ENCODE measurements around the gene CHRM4.
A peak's percentile ranks its signal among the peaks of the same experiment; 100 is the strongest.
"Not testable (repeated sequence)": the region's sequence is repeated elsewhere in the genome, so short reads cannot be mapped to it uniquely, and the experiment has no call there.

CHRM4 gene

DNA sequence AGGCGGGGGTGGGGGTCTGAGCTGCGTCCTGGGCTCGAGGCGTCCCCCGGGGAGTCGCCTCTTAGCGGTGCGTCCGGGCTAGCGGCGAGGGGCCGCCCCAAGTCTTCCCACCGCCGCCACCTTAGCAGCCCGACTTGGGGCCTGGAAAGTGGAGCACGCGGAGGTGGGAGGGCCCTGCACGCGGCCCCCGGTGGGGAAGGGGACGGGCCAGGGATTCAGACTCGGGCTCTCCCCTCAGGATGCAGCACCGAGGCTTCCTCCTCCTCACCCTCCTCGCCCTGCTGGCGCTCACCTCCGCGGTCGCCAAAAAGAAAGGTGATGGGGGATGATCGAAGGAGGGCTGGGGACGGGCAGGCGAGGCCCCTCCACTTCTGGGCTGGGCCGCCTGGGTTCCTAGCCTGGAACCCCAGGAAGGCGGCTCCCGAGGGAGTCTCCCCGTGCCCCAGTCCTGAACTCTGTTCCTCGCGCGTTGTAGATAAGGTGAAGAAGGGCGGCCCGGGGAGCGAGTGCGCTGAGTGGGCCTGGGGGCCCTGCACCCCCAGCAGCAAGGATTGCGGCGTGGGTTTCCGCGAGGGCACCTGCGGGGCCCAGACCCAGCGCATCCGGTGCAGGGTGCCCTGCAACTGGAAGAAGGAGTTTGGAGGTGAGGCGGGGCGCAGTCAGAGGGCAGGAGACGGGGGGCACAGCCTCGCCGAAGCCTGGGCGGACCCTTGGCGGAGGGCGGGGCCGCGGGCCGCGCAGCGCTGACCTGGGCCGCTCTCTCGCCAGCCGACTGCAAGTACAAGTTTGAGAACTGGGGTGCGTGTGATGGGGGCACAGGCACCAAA lies 9.5 kb downstream of the CHRM4 start:
- no peak for DNase-seq

DNA sequence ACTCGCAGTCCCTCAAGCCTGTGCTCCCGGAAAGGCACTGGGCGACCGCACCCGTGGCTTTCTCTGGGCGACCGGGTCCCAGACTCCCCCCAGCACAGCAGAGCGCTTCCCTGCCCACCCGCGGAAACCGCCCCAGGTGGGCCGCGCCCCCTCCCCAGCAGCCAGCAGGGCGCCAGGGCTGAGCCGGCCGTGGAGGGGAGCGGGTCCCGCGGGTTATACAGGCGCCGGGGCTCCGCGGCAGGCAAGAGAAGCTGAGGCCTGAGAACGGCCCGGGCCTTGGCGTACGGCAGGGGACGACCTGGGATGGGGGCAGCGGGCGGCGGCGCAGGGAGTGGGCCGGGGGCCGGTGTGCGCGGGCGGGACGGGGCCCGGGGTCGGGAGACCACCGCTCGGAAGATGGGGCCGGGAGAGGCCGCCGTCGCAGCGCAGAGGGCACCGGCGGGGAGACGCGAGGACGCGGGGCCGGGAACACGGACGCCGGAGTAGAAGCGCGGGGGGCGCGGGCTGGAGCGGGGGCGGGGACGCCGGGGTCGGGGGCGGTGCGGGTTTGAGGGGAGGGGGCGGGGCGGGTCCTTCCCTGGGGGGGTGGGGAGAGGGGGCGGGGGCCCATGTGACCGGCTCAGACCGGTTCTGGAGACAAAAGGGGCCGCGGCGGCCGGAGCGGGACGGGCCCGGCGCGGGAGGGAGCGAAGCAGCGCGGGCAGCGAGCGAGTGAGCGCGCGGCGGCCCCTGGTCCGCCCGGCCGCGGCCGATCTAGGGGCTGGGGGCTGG lies 10.3 kb downstream of the CHRM4 start, which contains the start of gene MDK:
Gene MDK (plus strand): TSS at position 622 of the 771 bp plus-strand sequence. CDS start 389 bp downstream, outside the sequence.
- DNase-seq: peak; percentile 47

DNA sequence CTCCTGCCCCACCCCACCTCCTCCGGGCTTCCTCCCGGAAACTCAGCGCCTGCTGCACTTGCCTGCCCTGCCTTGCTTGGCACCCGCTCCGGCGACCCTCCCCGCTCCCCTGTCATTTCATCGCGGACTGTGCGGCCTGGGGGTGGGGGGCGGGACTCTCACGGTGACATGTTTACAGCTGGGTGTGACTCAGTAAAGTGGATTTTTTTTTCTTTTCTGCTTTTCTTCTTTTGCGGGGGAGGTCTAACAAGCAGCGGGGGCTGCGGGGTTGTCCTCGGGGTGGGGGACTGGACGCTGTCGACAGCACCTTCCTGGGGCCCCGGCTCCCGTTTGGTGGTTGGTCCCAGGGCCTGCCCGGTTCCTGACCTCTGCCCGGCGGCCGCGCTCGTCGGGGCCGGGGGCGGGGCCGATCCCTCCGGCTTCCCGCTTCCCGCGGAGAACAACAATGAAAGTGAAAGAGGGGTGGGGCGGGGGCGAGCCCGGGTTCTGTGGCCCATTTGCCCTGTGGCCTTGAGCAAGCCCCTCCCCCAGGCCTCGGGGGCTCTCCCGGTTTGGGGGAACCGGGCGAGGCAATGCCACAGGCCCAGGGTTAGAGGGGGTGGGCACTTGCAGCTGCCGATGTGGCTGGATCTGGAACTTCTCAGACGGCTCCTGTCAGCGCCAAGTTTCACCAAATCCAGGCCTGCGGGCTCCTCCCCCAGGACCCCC lies 11.1 kb downstream of the CHRM4 start:
- peak; percentile 66 for DNase-seq

DNA sequence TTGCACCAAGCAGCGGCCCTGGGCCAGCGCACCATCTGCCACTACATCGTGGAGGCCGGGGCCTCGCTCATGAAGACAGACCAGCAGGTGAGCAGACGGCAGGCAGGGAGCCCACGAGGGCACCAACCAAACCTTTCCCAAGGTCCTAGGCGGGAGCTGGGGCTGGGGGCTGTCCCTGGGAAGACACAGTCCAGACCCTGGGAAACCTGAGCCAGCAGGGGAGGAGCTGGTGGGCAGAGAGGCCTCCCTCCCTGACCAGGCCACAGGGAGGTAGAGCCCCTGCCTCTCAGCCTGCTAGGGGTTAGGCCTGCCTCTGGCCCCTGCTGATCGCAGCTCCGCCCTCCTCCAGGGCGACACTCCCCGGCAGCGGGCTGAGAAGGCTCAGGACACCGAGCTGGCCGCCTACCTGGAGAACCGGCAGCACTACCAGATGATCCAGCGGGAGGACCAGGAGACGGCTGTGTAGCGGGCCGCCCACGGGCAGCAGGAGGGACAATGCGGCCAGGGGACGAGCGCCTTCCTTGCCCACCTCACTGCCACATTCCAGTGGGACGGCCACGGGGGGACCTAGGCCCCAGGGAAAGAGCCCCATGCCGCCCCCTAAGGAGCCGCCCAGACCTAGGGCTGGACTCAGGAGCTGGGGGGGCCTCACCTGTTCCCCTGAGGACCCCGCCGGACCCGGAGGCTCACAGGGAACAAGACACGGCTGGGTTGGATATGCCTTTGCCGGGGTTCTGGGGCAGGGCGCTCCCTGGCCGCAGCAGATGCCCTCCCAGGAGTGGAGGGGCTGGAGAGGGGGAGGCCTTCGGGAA lies 11.9 kb downstream of the CHRM4 start:
- DNase-seq: not testable (repeated sequence)

DNA sequence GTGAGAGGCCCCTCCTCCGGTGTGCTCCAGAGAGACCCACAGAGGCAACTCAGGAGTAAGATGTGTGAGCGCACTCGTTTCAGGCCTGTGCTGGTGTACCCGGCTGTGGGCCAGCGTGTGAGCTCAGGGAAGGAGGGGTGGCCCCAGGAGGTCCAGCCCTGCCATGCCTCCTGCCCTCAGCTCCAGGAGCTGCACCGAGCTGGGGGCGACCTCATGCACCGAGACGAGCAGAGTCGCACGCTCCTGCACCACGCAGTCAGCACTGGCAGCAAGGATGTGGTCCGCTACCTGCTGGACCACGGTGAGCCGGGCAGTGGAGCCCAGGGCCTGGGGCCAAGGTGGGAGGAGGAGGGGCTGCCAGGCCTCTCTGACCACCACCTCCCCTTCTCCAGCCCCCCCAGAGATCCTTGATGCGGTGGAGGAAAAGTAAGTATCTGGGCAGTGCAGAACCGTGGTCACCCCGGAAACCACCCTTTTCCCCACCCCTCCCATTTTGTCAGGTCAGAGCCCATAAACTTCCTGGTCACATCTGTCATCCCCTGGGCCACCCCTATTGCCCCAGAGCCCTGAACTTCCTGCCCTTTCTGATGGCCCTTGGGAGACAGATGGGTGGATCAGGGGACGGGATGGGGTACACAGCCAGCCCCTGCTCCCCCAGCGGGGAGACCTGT lies 12.6 kb downstream of the CHRM4 start:
- DNase-seq: no peak

DNA sequence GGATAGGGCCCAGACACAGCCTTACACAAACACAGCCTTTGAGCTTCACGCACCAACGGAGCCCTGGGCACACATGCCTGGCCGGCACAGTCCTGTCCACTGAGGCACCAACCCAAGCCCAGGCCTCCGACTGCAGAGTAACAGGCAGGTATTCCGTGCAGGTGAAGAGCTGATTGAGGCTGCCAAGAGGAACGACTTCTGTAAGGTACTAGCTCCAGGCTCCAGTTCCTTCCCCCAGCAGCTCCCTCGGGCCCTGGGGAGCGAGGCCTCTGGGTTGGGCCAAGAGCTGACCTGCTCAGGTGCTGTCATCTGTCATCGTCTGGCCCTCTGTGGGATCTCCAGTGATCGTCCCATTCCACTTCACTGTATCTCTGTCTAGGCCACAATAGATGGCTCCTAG lies 13.3 kb downstream of the CHRM4 start:
- DNase-seq: no peak

DNA sequence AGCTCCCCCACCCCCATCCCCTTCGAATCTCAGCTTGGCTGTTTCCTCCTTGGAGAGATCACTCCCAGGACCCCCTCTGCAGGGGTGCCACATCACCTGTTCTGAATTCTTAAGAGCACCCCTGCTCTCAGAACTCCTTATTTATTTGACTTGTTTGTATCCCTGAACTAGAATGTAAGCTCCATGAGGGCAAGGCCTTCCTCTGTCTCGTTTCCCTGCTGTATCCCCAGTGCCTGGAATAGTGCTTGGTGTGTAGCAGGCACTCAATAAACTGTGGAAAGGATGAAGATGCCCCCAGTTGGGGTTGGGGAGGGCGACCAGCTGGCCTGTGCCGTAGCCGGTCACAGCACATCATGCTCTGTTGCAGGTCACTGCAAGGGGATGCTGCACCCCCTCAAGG lies 13.7 kb downstream of the CHRM4 start:
- DNase-seq: no peak

DNA sequence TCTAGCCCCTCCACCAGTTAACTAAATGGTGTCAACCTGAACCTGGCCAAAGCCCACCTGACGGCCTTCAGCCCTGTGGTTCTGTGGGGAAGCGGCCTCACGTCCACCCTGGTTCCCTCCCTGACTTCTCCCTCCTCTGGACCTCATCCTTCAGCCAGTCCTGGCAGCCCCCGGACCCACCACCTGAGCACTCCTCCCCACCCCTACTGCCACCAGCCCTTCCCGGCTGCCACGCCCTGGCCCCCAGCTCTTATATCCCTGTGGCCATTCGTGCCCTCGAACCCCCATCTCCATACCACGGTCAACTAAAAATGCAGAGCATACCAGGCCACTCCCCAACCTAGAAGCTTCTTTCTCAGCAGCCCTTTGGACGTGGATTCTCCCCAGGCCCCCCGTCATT lies 14.3 kb downstream of the CHRM4 start:
- no peak for DNase-seq

DNA sequence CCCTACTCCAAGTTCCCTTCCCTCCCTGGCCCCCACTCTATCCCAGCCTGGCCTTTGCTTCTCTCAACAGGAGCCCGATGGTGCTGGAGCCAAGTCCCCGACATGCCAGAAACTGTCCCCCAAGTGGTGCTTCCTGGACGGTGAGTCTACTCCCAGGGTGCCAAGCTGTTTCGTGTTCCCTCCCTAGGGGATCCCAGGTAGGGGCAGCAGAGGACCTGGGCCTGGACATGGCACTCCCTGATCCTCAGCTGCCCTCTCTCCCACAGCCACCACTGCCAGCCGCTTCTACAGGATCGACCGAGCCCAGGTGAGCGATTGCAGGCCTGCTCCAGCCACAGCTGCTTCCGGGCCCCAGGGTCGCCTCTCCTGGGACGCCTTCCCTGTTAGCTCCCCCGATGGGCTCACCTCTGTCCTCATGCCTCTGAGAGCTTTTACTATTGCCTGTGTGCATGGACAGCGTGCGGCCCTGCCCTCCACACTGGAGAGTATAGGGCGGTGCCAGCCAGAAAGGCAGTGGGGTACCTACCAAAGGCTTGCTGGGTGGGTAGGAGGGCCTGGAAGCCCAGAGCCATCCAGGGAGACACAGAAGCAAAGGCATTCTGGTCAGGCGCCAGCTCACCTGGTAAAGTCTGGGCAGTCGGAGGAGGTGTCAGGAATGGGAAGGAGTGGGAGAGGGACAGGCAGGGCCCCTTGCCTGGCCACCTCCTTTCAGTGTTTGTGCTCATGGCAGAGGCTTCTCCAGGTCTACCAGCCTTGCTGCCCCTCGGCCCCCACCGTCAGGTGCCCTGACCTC lies 15.1 kb downstream of the CHRM4 start:
- DNase-seq: no peak

DNA sequence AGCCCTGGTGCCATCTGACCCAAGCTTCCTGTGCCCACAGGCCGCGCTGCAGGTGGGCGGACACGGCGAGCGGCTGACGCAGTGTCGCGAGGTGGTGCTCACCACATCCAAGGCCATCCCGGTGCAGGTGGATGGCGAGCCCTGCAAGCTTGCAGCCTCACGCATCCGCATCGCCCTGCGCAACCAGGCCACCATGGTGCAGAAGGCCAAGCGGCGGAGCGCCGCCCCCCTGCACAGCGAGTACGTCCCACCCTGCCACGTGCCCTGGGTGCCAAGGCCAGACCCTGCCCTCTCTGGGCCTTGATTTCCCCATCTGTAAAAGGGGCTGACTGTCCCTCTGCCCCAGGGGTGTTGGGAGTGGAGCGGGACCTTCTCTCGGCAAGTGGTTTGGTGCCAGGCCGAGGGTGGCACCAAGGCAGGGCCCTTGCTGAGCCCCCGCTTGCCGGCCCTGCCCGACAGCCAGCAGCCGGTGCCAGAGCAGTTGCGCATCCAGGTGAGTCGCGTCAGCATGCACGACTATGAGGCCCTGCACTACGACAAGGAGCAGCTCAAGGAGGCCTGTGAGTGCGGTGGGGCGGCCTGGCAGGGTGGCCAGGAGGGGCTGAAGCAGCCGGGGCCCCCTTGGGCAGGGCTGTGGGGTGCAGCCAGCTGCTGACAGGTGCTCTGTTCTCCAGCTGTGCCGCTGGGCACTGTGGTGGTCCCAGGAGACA lies 16.0 kb downstream of the CHRM4 start:
- no peak for DNase-seq

DNA sequence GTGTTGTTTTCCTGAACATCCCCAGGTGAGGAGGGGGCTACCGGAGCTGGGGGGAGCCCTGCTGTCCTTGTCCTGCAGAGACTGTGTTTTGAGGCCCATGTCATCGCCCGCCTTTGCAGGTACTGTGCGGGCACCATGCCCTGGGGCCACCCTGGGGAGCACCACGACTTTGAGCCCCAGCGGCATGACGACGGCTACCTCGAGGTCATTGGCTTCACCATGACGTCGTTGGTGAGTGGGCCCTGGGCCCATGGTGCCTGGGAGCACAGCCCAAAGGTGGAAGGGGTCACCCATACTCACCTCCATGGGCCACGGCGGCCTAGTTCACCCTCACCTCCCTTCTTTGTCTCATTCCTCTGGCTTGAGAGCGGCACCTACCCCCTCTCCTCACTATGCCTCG lies 16.8 kb downstream of the CHRM4 start:
- DNase-seq: no peak

DNA sequence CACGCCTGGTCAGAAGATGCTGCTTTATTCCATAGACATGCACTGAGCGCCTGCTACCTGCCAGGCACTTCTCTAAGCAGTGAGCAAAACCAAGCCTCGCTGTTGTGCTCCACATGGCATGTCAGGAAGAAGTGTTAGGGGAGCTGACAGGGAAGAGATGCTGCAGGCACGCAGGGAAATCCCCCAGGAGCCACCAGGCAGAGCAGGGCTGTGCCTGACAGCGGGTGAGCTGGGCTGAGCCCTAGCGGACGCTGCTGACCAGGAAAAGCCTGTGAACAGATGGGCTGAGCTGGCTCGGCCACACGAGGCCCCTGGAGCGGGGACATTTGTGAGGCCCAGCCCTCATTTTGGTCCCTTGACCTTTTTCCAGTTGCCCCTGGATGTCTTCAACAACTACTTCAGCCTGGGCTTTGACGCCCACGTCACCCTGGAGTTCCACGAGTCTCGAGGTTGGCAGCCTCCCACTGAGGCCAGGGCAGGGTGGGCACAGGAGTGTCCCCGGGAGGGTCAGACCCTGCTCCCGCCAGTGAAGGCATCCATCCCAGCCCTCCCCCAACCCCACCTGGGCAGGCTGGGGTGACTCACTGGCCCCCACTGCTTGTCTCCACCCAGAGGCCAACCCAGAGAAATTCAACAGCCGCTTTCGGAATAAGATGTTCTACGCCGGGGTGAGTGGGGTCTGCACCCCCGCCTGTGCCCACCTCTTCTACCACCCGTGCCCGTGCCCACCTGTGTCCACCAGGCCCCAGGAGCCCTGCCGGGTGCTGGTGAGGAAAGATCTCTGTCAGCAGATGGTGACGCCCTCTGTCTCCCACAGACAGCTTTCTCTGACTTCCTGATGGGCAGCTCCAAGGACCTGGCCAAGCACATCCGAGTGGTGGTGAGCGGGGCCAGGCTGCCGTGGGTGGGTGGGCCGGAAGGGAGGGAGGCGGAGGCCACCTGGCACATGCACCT lies 17.5 kb downstream of the CHRM4 start:
- DNase-seq: no peak

DNA sequence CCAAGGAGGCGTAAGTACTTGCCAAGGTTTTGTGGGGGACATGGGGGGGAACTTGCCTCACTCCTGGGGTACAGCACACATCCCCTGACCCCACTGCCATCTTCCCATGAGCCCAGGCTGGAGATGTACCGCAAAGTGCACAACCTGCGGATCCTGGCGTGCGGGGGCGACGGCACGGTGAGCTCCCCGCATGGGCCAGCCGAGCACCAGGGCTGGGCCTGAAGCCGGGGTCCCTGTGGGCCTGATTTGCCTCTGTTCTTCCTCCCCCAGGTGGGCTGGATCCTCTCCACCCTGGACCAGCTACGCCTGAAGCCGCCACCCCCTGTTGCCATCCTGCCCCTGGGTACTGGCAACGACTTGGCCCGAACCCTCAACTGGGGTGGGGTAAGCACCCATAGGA lies 19.1 kb downstream of the CHRM4 start:
- DNase-seq: not testable (repeated sequence)

DNA sequence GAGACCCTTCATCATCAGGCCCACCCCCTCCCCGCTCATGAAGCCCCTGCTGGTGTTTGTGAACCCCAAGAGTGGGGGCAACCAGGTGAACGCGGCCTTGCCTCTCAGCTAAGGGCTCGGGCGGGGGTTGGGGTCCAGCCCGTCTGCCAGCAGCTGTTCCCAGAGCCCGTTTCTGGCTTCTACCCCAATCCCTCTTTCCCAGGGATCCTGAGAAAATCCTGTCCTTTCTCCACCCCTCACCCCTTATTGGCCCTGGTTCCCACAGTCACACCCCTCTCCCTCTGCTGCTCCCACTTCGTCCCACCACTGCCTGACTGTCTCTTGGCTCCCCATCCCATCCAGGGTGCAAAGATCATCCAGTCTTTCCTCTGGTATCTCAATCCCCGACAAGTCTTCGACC lies 19.5 kb downstream of the CHRM4 start:
- no peak for DNase-seq

DNA sequence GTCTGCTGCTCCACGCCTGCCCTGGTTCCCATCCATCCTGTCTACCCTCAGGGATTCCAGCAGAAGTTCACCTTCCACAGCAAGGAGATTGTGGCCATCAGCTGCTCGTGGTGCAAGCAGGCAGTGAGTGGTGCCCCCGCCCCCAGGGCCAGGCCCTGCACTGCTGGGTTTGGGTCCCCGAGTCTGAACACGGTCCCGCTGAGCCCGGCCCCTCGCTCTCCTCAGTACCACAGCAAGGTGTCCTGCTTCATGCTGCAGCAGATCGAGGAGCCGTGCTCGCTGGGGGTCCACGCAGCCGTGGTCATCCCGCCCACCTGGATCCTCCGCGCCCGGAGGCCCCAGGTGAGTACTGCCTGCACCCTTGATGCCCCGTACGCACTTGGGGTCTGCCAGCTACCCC lies 20.3 kb downstream of the CHRM4 start:
- DNase-seq: not testable (repeated sequence)

DNA sequence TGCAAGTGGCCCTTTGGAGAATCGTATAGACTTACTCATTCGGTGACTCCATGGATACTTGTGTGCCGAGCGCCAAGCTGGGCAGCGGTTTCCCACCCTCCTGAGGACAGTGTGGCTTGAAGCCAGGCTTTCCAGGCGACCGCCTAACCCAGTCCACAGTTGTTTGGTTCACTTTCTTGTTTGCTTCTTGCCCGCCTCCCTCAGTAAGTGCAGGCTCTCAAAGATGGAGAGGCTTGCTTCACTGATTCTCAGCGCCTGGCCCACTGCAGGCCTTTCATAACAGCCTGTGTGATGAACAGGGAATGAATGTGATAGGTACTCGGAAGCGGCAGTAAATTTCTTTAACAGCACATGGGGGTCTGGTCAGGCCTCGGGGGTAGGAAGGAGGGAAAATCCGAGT lies 21.3 kb downstream of the CHRM4 start:
- DNase-seq: no peak

DNA sequence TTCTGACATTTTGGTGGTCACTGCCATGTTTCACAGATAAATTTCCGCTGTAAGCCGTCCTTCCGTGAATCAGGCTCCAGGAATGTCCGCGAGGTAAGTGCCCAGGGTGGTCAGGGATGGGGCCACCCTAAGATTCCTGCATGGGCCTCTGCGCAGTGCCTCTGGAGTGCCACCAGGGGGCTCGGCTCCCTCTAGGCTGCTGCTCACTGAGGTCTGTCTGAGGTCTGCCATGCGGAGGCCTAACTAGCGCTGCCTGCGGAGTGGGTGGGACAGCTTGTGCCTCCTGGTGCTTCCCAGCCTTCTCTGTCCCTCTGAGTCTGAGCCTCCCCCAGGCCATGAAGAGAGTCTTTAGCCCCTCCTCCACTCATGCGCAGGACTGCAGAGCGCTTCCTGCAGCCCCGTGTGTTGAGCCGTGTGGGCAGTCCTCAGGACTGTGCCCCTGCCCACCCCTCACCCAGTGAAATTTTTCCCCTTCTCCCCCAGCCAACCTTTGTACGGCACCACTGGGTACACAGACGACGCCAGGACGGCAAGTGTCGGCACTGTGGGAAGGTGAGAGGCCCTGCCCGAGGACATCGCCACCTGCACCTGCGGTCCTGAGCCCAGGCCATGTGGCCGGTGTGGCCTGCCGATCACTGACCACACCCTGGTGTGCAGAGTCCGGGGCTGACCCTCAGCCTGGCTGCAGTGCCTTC lies 22.0 kb downstream of the CHRM4 start:
- DNase-seq: peak; percentile 57

DNA sequence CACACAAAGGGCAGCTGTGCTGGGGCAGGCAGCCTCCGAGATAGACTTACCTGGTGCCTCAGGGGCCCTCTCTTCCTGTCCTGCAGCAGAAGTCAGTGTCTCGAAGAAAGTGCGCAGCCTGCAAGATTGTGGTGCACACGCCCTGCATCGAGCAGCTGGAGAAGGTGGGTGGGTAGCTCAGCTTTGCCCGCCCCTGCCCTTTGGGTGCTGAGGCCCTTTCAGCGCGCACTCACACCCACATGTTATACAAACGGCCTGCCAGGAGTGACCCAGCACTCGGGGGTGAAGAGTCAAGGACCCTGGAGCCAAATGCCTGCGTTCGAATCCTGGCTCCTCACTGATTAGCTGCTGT lies 23.7 kb downstream of the CHRM4 start:
- DNase-seq: no peak

All from activated CD4-positive, CD25-positive, alpha-beta regulatory T cell treated with anti-CD3 and anti-CD28 coated beads, Interleukin-2, amount 50 U/mL, for 72 hours (primary cell).